Thymus (tissue), 11 donors: ENCODE data around the gene ATXN1. TPM values are rescaled to one million over a fixed set of nuclear protein-coding genes. Genes with fewer than 3 reads are reported as not detected.

Experiments
- DNase-seq, 9 donors: peaks; one replicate each; pipeline ENCODE4 v3.0.0-alpha.2; 2013; ENCODE audit warnings: low spot score in 9 of 9, low read depth in 6 of 9, missing footprints in 1 of 9
- H3K27ac ChIP-seq, 2 donors: one replicate each; pipeline ENCODE4 v1.5.1; 2013; ENCODE audit warnings: control low read depth in 1 of 2, low read depth in 1 of 2, low read length in 1 of 2, mild to moderate bottlenecking in 1 of 2, moderate library complexity in 1 of 2
- H3K27me3 ChIP-seq, 2 donors: one replicate each; pipeline ENCODE4 v1.5.1; 2013; ENCODE audit warnings: low read length in 1 of 2; ENCODE audit not compliant: control insufficient read depth in 2 of 2, insufficient read depth in 1 of 2
- H3K36me3 ChIP-seq, 2 donors: one replicate each; pipeline ENCODE4 v1.5.1; 2013; ENCODE audit warnings: low read length in 1 of 2, mild to moderate bottlenecking in 1 of 2, moderate library complexity in 1 of 2; ENCODE audit not compliant: control insufficient read depth in 2 of 2, insufficient read depth in 2 of 2
- H3K4me1 ChIP-seq, 2 donors: one replicate each; pipeline ENCODE4 v1.5.1; 2013; ENCODE audit warnings: low read length in 2 of 2; ENCODE audit not compliant: control insufficient read depth in 2 of 2, insufficient read depth in 2 of 2
- H3K4me3 ChIP-seq, 2 donors: one replicate each; pipeline ENCODE4 v1.5.1; 2013; ENCODE audit warnings: low read length in 2 of 2, control low read depth in 1 of 2, mild to moderate bottlenecking in 1 of 2
- H3K9me3 ChIP-seq, 2 donors: one replicate each; pipeline ENCODE4 v1.5.1; 2013; ENCODE audit warnings: low read length in 1 of 2, mild to moderate bottlenecking in 1 of 2; ENCODE audit not compliant: control insufficient read depth in 2 of 2, insufficient read depth in 1 of 2
- WGBS: extraction: QIAGEN DNeasy Blood & Tissue Kit; methylation state at CpG from one replicate; pipeline ENCODE4 v1.1.7; 2013; 5-methylcytosine and 5-hydroxymethylcytosine counted together
- polyA plus RNA-seq: library from polyadenylated mRNA; stranded (reverse); fragments of 200-250 nt; gene quantifications from one replicate; pipeline ENCODE4 v1.2.3, GENCODE V29; 2013
- total RNA-seq: library from RNA; stranded (reverse); fragments of 120-200 nt; gene quantifications from one replicate; pipeline ENCODE4 v1.2.4, GENCODE V29; 2013
- donor health status: healthy.

Gene ATXN1
- total and polyA plus RNA-seq, 2 donors: 6.8 to 7.1 TPM

- no peaks in the 10 kb centered on the region for H3K27me3 ChIP-seq
- H3K27ac ChIP-seq: no peak overlapping the region
- peaks cover 7 to 9% of the 10 kb centered on the region in 2 donors for H3K4me1 ChIP-seq
- H3K36me3 ChIP-seq: no peaks in the 10 kb centered on the region
- H3K4me3 ChIP-seq: no peak overlapping the region
- H3K9me3 ChIP-seq: no peaks in the 10 kb centered on the region
- 99% methylated on average over 1 of the region's 1 CpG for WGBS
- no peak for DNase-seq
Measured at GRCh38 chr6:16774437-16774836, 13.2 kb upstream of the ATXN1 start.

DNA sequence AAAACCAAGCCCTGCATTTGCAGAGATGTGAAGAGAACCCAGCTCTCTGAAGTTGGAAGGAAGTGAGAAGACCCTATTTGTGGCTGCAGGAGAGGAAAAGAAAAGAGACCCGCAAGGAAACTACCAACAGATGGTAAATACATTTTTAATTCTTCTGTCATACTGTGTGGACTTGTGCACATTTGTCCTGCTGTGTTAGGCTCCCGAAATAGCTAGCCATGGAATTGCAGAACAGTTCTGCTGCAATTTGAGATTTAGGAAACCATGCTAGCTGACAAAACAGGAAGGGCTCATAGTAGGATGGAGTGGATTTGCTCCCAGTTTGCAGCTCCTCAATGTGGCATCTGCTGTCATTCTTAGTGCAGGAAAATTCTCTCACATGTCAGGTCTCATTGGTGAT is 12.1 kb upstream of the ATXN1 start:
- peak in 1 of 9 donors; percentile 51 for DNase-seq
- H3K4me3 ChIP-seq: no peak overlapping the region
- H3K36me3 ChIP-seq: no peaks in the 10 kb centered on the region
- H3K27me3 ChIP-seq: no peaks in the 10 kb centered on the region
- 49% methylated on average over 2 of the region's 2 CpGs for WGBS
- no peaks in the 10 kb centered on the region for H3K9me3 ChIP-seq
- no peak overlapping the region for H3K27ac ChIP-seq
- peaks cover 9 to 15% of the 10 kb centered on the region in 2 donors for H3K4me1 ChIP-seq

DNA sequence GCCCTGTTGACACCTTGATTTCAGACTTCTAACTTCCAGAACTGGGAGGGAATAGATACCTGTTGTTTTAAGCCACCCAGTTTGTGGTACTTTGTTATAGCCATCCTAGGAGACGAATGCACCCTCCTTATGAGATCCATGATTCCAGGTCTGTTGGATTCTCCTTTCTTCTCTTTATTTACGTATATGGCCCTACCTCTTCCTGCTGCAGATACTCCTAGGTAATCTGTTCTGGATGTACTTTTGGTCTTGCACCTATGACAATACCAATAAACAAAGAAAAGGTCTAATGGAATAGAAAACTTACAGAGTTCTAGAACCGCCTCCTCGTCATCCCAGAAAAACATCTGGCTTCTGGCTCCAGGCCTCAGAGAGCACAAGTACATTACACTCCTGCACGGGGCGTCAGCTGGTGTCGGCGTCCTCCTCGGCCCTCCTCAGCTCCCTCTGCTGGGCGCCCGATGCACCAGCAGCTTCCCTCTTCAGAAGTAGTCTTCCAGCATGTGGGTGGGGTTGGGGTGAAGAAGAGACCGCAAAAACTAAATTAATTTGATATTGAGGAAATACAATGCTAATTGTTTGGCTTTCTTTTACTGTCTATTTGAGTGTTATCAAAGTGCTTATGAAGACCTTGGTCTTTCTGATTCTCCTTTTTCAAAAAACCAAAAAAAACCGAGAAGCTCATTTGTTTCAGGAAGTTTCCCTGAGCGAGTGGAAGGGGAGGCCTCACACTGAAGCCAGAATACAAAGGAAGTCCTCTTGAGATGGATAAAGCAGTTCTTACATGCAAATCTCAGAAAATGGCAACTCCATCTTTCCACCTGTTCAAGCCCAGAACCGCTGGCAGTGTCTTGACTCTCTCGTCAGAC is 9.7 kb upstream of the ATXN1 start:
- H3K27ac ChIP-seq: no peak overlapping the region

GRCh38 chr6:16769986-16770376 is 8.7 kb upstream of the ATXN1 start:
- Histone ChIP-seq H3K36me3 (no peaks in the 10 kb centered on the region), H3K4me3 (no peak overlapping the region), H3K4me1 (peaks cover 9 to 15% of the 10 kb centered on the region in 2 donors), H3K9me3 (no peaks in the 10 kb centered on the region), H3K27me3 (no peaks in the 10 kb centered on the region), H3K27ac (no peak overlapping the region)
- WGBS: 97% methylated on average over 5 of the region's 5 CpGs
- DNase-seq: no peak

More for the DNA sequence above, 9.7 kb upstream of the ATXN1 start:
- Histone ChIP-seq H3K9me3 (no peaks in the 10 kb centered on the region), H3K4me3 (no peak overlapping the region), H3K36me3 (no peaks in the 10 kb centered on the region), H3K4me1 (peaks cover 9 to 15% of the 10 kb centered on the region in 2 donors), H3K27me3 (no peaks in the 10 kb centered on the region)
- 34% methylated on average over 16 of the region's 16 CpGs for WGBS
- peak in 6 of 9 donors; percentile 58 to 85 (median 76) for DNase-seq

- 32% methylated on average over 8 of the region's 8 CpGs for WGBS
- Histone ChIP-seq H3K36me3 (no peaks in the 10 kb centered on the region), H3K4me1 (peaks cover 9 to 15% of the 10 kb centered on the region in 2 donors), H3K4me3 (no peak overlapping the region), H3K27ac (no peak overlapping the region), H3K27me3 (no peaks in the 10 kb centered on the region), H3K9me3 (no peaks in the 10 kb centered on the region)
- peak in 3 of 9 donors; percentile 42 to 69 (median 43) for DNase-seq
Measured at GRCh38 chr6:16769131-16769985, 8.1 kb upstream of the ATXN1 start.

- 95% methylated on average over 3 of the region's 3 CpGs for WGBS
- Histone ChIP-seq H3K4me1 (peaks cover 8 to 14% of the 10 kb centered on the region in 2 donors), H3K9me3 (no peaks in the 10 kb centered on the region), H3K36me3 (no peaks in the 10 kb centered on the region), H3K4me3 (no peak overlapping the region), H3K27ac (no peak overlapping the region), H3K27me3 (no peaks in the 10 kb centered on the region)
- DNase-seq: no peak
Measured at GRCh38 chr6:16768477-16768830, 7.2 kb upstream of the ATXN1 start.

DNA sequence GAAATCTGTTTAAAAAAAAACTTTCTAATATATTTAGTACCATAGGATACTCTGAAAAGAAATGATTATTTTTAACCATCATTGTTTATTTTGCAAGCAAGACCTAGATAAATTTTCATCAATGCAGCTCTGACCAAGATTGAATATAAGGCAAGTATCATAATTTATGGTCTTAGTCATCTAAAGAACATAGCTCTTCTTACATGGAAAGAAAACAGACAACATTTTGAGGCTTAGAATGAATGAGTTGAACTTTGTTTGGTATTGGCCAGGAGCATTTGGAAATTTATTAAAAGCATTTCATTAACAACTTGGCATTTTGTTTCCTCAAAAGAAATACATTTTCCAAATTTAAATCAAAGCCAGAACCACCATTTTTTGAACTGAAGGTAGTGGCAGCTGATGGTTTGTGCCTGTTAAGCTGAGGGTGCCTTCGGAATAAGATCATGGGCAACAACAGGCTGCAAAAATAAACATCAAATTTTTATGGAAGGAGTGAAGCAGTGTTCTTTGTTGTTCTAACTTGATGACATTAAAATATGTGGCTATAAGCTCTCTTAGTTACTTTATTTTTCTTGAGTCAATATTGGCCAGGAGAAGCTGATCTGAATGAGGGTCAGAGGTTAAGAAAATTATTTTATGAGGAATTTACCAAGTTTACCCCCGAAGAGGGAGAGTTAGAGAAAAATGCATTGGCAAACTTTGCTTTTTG is 6.7 kb upstream of the ATXN1 start:
- Histone ChIP-seq H3K36me3 (no peaks in the 10 kb centered on the region), H3K27ac (no peak overlapping the region), H3K4me1 (peaks cover 4 to 9% of the 10 kb centered on the region in 2 donors), H3K9me3 (no peaks in the 10 kb centered on the region), H3K27me3 (no peaks in the 10 kb centered on the region), H3K4me3 (no peak overlapping the region)
- DNase-seq: no peak
- WGBS: 97% methylated on average over 2 of the region's 2 CpGs

DNA sequence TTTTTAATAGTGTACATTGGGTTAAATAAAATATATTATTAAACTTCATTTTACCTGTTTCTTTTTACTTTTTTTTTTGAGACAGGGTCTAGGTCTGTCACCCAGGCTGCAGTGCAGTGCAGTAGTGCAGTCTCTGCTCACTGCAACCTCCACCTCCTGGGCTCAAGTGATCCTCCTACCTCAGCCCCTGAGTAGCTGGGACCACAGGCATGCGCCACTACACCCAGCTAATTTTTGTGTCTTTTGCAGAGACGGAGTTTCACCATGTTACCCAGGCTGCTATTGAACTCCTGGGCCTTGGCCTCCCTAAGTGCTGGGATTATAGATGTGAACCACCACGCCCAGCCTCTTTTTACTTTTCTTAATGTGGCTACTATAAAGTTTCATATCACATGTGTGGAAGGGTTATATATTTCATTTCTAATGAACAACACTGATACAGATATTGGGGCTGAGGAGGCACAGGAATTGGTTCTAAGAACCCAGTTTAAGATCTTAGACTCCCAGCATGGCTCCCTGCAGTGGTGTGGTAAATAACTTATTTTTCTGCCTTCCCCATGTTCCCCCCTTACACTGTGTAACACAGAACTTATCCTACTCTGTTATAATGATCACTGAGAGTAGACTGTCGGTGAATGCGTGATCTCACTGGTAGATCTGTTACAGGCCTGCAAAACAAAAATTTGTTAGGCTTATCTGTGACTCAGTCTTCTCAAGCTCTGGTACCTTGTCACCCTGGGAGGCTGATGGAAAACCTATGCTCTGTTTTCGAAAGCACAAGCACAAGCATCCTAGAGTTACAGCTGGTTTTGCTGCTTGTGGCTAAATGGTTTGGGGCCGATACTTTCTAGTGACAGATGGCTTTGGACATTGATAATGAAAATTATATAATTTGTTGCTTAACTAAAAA is 5.8 kb upstream of the ATXN1 start:
- H3K27ac ChIP-seq: no peak overlapping the region
- WGBS: 98% methylated on average over 7 of the region's 7 CpGs

More for the DNA sequence above, 5.8 kb upstream of the ATXN1 start:
- Histone ChIP-seq H3K4me3 (no peak overlapping the region), H3K9me3 (no peaks in the 10 kb centered on the region), H3K36me3 (no peaks in the 10 kb centered on the region), H3K4me1 (peaks cover 6 to 15% of the 10 kb centered on the region in 2 donors), H3K27me3 (peaks cover 0 to 5% of the 10 kb centered on the region in 2 donors)
- no peak for DNase-seq
